A549 treated with Hydrocortisone at 1 μM for 4 hours (cell line): ENCODE measurements around the gene ANKRD20A1. TPM values are rescaled to one million over a fixed set of nuclear protein-coding genes. Genes with fewer than 3 reads are reported as not detected.

Source experiments
- total RNA-seq: library from RNA; stranded (reverse); fragments of 200-300 nt; extraction: Qiagen RNA extraction; gene quantifications from 5 replicates; pipeline ENCODE4 v1.2.3, GENCODE V29; 2022

ANKRD20A1 gene
- total RNA-seq, result 0.51 to 1.9 TPM (median 1.3 TPM) in 5 replicates

GRCh38 chr9:67858871-67859270 is at the start of gene ANKRD20A1:
Gene ANKRD20A1, plus strand, starts transcription at chr9:67858931. Its CDS starts 496 bp downstream, at chr9:67859427.

